ENCODE measurements around the gene CDH4.

GRCh38 chr20:61636531-61637116 is 384.6 kb downstream of the CDH4 start:
- TF ChIP-seq POLR2A (IDR thresholded peaks at IDR 0.05) (no peak), CTCF (IDR thresholded peaks at IDR 0.05) (no peak)

All from sigmoid colon (tissue), 3 donors.